Muscle layer of duodenum (tissue), 2 donors: ENCODE measurements around the gene PNMA1.

Source experiments
- H3K27ac ChIP-seq: one replicate; pipeline ENCODE4 v1.7.0; 2013; ENCODE audit warnings: mild to moderate bottlenecking, low read length
- H3K27me3 ChIP-seq: one replicate; pipeline ENCODE4 v1.7.0; 2013; ENCODE audit warnings: low read depth, mild to moderate bottlenecking, control low read depth, low read length
- H3K36me3 ChIP-seq, 2 donors: one replicate each; pipeline ENCODE4 v1.7.0; 2013; ENCODE audit warnings: low read length in 2 of 2, control low read depth in 1 of 2, mild to moderate bottlenecking in 1 of 2; ENCODE audit not compliant: insufficient read depth in 2 of 2, control insufficient read depth in 1 of 2
- H3K4me1 ChIP-seq, 2 donors: one replicate each; pipeline ENCODE4 v1.7.0; 2013; ENCODE audit warnings: low read length in 2 of 2, mild to moderate bottlenecking in 2 of 2, control low read depth in 1 of 2, moderate library complexity in 1 of 2; ENCODE audit not compliant: insufficient read depth in 2 of 2, control insufficient read depth in 1 of 2
- H3K4me3 ChIP-seq, 2 donors: one replicate each; pipeline ENCODE4 v1.7.0; 2013; ENCODE audit warnings: low read length in 2 of 2, low read depth in 1 of 2, mild to moderate bottlenecking in 1 of 2
- H3K9me3 ChIP-seq, 2 donors: one replicate each; pipeline ENCODE4 v1.7.0; 2013; ENCODE audit warnings: low read length in 2 of 2, control low read depth in 1 of 2, mild to moderate bottlenecking in 1 of 2; ENCODE audit not compliant: control insufficient read depth in 1 of 2
- donor health status: healthy.

Gene PNMA1

DNA sequence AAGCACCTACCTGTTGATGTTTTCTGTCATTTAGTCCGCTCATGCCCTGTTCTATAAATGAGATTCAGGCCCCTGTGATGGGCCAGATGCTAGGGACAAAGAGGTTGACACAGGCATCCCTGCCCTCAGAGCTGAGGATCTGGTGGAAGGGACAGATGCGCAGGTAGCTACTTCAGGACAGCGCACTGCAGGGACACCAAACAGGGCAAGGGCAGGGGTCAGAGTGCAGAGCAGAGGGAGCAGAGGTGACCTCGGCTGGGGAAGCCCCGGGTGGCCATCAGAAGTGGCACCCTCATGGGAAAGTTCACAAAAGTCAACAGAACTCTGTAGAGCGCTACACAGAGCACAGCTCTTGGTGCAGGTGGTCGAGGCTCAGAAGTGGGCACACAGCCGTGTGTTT lies 5.6 kb upstream of the PNMA1 start:
- Histone ChIP-seq H3K4me1 (peaks cover 7 to 48% of the 10 kb centered on the region in 2 donors), H3K27ac (peak overlapping the region; percentile 76), H3K36me3 (peaks cover 40 to 49% of the 10 kb centered on the region in 2 donors)

DNA sequence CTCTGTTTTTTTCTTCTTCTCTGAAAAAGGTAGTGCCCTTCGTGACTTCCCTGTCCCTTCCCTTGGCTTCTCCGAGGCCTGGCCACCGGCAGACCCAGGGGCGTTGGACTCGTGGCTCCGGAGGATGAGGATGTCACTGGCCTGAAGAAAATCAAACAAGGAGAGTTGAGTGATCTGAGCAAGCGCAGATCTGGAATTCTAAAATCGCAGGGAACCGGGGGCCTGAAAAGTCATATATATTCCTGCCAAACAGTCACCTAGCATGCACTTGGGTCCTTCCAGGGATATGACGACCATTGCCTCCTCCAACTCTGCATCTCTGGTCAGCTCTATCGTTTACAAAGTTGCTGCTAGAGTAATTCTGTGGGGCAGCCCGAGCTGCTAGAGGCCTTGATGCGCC lies 5.2 kb upstream of the PNMA1 start:
- Histone ChIP-seq H3K36me3 (peaks cover 36 to 45% of the 10 kb centered on the region in 2 donors), H3K4me1 (peaks cover 3 to 48% of the 10 kb centered on the region in 2 donors), H3K4me3 (no peak overlapping the region), H3K27me3 (no peaks in the 10 kb centered on the region), H3K9me3 (no peaks in the 10 kb centered on the region), H3K27ac (peak overlapping the region; percentile 76)

More for the DNA sequence above, 5.6 kb upstream of the PNMA1 start:
- Histone ChIP-seq H3K27me3 (no peaks in the 10 kb centered on the region), H3K4me3 (no peak overlapping the region), H3K9me3 (no peaks in the 10 kb centered on the region)

- peaks cover 3 to 48% of the 10 kb centered on the region in 2 donors for H3K4me1 ChIP-seq
- H3K36me3 ChIP-seq = peaks cover 31 to 43% of the 10 kb centered on the region in 2 donors
- H3K9me3 ChIP-seq = no peaks in the 10 kb centered on the region
- peak overlapping the region in 1 of 2 donors; percentile 50 for H3K4me3 ChIP-seq
- H3K27me3 ChIP-seq = no peaks in the 10 kb centered on the region
- peak overlapping the region; percentile 72 for H3K27ac ChIP-seq
Measured at GRCh38 chr14:73718418-73719251, 4.5 kb upstream of the PNMA1 start.

DNA sequence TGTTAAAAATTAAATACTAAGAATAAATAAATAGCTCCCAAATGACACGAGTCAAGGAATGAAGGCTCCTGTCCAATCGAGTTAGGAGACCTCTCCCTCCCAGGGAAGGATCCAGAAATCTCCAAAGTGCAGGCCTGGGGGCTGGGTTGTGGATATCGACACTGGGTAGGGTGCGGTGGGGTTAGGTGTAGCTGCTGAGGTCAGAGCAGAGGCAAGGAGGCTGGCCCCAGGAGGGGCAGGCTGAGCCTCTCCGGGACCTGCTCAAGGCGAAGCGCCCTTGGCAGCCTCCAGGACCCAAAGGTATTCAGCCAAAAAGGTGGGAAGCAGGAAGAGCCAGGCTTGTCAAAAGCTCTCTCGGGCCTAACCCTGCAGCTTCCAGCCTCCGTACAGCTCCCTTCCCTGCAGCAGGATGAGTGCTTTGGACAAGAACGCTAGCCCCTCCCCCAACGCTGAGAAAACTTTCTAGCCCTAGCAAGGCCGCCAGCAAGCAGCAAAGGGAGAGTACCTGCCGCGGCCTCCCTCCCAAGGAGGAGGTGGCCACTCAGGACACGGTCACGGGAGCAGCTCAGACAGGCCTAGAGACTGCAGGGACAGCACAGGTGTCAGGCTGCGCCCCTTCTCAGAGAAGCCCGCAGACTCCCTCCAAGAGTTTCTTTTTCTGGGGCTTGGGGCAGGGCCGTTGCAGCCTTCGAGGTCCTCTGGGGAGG lies 3.7 kb upstream of the PNMA1 start:
- Histone ChIP-seq H3K9me3 (no peaks in the 10 kb centered on the region), H3K27ac (peak overlapping the region; percentile 72), H3K36me3 (peaks cover 28 to 43% of the 10 kb centered on the region in 2 donors), H3K4me3 (peak overlapping the region in 1 of 2 donors; percentile 50), H3K4me1 (peaks cover 3 to 40% of the 10 kb centered on the region in 2 donors), H3K27me3 (no peaks in the 10 kb centered on the region)

DNA sequence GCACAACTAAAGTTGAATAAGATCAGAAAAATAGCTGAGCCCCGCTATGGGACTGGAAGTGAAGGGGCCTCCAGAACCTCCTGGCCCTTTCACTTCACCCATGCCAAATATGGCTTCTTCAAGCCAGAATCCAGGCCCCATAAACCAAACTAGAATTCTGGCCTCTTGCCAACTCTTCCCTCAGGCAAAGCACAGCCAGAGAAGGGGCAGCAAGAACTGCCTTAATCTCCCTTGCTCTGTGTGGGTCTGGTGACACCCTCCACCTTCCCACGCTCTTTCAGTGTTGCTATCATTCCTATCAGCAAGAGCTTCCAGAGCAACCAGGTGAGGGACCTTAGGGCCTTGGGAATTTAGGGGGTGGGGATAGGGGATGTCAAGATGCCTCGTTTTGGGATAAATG lies 3.1 kb upstream of the PNMA1 start:
- peak overlapping the region in 1 of 2 donors; percentile 50 for H3K4me3 ChIP-seq

GRCh38 chr14:73715707-73716106 lies 1.5 kb upstream of the PNMA1 start:
- peaks cover 7 to 26% of the 10 kb centered on the region in 2 donors for H3K36me3 ChIP-seq
- H3K4me1 ChIP-seq = peaks cover 2 to 40% of the 10 kb centered on the region in 2 donors
- H3K27me3 ChIP-seq = no peaks in the 10 kb centered on the region
- H3K9me3 ChIP-seq = no peaks in the 10 kb centered on the region
- no peak overlapping the region for H3K27ac ChIP-seq
- H3K4me3 ChIP-seq = no peak overlapping the region

More for the DNA sequence above, 3.1 kb upstream of the PNMA1 start:
- H3K27ac ChIP-seq = peak overlapping the region; percentile 72
- H3K9me3 ChIP-seq = no peaks in the 10 kb centered on the region
- no peaks in the 10 kb centered on the region for H3K27me3 ChIP-seq
- peaks cover 22 to 40% of the 10 kb centered on the region in 2 donors for H3K36me3 ChIP-seq
- H3K4me1 ChIP-seq = peaks cover 3 to 37% of the 10 kb centered on the region in 2 donors

- Histone ChIP-seq H3K36me3 (peaks cover 2 to 18% of the 10 kb centered on the region in 2 donors), H3K27ac (no peak overlapping the region), H3K4me1 (peaks cover 0 to 40% of the 10 kb centered on the region in 2 donors), H3K9me3 (no peaks in the 10 kb centered on the region), H3K4me3 (peak overlapping the region; percentile 70 to 77), H3K27me3 (no peaks in the 10 kb centered on the region)
Measured at GRCh38 chr14:73714656-73715081, 485 bp upstream of the PNMA1 start.

DNA sequence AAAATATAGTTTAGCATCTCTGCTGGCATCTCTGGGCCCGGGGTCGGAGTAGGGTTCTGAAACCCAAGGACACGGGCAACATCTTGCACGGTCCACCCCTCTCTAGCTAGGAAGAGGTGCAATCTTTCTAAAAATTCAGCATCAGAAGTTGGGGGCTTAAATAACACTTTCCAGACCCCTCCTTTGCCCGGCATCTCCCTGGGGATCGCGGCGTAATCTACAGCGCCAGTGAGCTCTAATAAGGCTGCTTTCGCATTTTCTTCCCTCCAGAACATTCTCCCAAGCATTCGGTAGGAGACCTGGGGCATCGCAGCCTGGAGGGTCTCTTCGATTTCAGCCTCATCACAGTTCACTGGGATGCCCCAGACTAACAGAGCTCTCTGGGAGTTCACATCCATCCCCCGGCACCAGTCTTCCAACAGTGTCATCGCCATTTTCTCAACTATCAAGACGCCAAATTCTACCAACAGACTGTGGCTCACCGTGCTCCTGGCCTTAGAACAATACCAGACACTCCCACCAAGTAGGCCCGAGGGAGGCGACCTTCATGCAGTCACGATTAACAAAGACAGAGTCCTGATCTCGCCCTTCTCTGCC lies 880 bp downstream of the PNMA1 start:
- Histone ChIP-seq H3K4me3 (peak overlapping the region; percentile 70 to 77), H3K27me3 (no peaks in the 10 kb centered on the region), H3K36me3 (peaks cover 0 to 12% of the 10 kb centered on the region in 2 donors), H3K9me3 (no peaks in the 10 kb centered on the region), H3K27ac (peak overlapping the region; percentile 80), H3K4me1 (peaks cover 0 to 34% of the 10 kb centered on the region in 2 donors)

DNA sequence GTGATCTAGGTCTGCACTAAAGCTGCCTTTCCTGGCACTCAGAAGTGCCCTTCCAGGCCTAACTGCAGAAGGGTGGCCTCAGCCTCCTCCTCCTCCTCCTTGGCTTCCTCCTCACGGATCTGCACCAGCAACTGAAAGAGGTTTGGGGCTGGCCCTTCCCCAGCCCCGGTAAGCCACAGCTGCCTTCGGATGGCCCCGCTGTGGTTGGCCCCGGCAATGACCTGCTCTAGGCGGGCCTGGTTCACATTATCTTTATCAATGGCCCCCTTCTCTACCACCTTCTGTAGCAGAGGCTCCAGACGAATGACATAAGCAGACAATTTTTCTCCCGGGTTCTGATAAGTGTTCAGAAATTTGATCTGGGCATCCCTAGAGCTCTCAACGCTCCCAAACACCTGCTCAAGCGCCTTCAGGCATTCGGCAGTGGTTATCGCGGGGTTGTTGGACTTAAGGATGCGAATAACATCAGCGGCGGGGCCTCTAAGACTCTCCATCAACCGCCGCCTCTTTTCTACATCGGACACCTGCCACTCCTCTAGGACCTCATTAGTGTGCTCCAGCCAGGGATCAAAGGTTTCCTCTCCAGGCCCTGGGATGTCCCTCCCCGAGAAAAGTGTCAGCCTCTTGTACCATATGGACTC lies 1.5 kb downstream of the PNMA1 start:
- Histone ChIP-seq H3K27me3 (no peaks in the 10 kb centered on the region), H3K9me3 (no peaks in the 10 kb centered on the region), H3K27ac (peak overlapping the region; percentile 80), H3K36me3 (peaks cover 0 to 12% of the 10 kb centered on the region in 2 donors), H3K4me3 (peak overlapping the region; percentile 70 to 77), H3K4me1 (peaks cover 0 to 28% of the 10 kb centered on the region in 2 donors)

DNA sequence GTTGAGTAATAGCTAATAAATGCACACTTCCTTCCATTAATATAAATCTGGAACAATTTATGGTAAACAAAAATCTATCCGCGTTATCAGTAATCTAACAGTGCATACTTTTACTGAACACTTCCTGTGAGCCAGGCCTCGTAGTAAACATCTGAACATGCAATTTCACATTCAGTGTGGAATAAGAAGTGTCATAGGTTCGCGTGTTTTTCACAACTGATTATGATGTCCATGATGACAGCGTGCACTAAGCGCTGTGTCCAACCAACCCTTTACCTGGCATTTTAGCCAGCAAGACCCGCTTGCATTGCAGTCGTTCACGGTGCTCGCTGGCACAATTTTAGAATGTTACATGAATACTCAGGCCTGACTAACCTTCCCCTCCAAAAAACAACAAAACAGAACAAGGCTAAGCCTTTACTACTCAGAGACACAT lies 2.1 kb downstream of the PNMA1 start:
- Histone ChIP-seq H3K27me3 (no peaks in the 10 kb centered on the region), H3K36me3 (peaks cover 0 to 9% of the 10 kb centered on the region in 2 donors), H3K4me1 (peaks cover 0 to 22% of the 10 kb centered on the region in 2 donors), H3K4me3 (peak overlapping the region; percentile 70 to 77), H3K27ac (peak overlapping the region; percentile 80), H3K9me3 (no peaks in the 10 kb centered on the region)
